NCI-H2171 (cell line): ENCODE data around the gene KRT85.
A peak's percentile ranks its signal among the peaks of the same experiment; 100 is the strongest.

Experiments used
- DNase-seq: peaks from one replicate; lab custom pipeline; 2025; lab: John Stamatoyannopoulos, UW

Gene KRT85

GRCh38 chr12:52367876-52368275 is 595 bp upstream of the KRT85 start:
- DNase-seq = no peak

- DNase-seq = no peak
Observed at GRCh38 chr12:52364901-52365489, 2.3 kb downstream of the KRT85 start.

DNA sequence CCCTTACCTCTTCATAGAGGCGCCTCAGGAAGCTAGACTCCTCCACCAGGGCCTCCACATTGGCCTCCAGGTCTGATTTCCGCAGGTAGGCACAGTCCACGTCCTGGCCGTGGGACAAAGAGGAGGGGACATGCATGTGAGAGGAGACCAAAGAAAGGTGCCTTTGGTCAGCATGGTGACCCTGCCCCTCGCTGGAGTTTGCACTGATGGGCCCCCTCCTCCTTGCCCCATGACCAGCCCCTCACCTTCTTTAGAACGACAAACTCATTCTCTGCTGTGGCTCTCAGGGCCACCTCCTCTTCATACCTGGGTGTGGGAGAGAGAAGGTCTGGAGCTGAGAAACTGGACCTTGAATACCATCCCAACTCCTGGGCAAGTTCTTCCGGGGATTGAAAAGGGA is 3.2 kb downstream of the KRT85 start:
- DNase-seq = no peak

- no peak for DNase-seq
Observed at GRCh38 chr12:52363111-52363679, 4.1 kb downstream of the KRT85 start.

GRCh38 chr12:52362118-52362726 is 5.1 kb downstream of the KRT85 start:
- DNase-seq = no peak

DNA sequence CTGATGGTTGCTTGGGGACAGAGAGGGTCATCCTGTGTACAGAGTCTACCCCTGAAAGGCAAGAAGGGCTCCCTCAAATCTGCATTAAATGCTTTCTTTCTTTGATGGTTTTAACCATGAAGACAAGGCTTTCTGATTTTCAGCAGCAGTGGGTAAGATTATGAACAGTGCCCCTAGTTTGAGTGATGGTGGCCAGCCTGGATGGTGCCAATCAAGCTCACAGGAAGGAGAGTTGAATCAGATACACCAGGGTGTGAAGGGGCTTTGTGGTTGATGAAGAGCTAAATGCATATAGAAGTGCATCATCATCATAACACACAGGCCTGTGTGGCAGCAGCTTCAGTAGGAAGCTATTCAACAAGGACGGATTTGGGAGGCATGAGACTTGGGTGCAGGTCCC is 5.7 kb downstream of the KRT85 start:
- no peak for DNase-seq

GRCh38 chr12:52360663-52361271 is 6.5 kb downstream of the KRT85 start:
- DNase-seq = no peak

DNA sequence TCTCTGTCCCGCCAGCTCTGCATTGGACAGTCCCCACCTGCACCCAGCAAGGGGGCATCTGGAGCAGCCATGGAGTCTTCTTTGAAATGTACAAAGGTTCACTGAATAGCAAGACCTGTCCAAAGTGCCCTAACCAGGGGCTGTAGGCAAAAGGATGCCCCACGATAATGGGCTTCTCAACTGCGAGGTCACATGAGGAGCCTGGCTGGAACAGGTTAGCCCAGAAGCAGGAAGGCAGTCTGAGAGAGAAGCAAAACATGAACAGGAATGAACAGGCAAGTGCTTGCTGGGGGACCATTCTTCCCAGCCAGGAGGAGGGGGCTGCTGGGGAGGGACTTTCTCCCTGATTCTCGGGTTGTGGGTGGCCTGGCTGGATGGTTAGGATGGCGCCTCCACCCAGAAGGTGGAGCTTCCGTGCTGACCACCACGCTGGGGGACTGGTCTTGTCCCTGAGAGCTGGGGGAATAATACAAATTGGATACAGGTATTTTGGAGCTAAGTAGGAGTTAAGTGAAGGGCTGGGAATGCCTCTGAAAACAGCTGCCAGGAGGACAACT is 7.1 kb downstream of the KRT85 start:
- DNase-seq = no peak

DNA sequence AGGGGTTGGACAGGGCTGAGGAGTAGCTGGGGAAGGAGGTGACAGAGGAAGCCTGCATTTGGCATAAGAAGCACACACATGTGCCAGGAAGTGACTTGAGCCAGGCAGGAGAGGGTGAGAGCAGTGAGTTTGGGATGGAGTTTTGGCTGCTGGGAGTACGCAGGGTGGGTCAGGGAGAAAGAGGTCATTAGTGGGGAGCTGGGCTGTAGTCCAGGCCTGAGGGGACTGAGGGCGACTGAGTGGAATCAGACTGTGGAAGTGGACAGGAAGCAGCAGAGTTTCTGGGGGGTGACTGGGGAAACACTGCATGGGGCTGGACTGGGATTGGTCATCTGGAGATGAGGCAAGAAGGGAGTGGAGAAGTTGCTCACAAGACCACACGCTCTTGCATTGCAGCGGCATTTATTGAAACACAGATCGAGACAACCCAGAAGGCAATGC is 7.6 kb downstream of the KRT85 start:
- no peak for DNase-seq

DNA sequence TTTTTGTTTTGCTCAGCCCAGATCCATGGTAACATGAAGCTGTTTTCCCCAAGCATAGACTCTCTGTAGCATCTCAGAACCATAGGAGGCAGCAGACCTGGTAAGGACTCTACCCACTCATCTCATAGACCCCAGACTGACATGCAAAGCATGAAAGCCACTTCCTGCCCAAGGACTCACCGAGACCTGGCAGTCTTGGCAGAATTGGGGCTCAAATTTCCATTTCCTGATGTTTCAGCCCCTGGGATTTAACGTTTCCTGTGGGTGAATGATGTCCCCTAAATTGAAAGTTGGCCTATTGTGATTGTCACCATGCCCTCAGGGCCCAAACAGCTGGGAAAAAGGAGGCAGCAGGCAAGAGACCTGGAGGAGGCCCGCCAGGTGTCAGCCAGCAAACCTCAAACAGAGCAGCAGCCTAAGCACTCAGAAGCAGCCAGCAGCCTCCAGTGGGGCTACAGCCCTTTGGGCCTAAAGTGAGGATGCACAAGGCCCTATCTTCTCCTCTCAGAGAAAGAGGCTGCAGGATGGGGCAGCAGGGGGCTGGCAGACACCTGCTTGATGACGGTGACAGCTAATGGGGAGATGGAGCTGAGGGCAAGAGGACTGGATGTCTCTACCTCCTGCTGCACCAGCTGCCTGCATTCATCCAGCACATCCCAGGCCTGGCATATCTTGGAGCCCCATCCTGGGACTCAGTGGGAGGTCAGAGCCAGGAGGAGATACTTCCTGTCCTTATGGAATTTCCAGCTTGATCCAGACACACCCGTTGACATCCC is 8.5 kb downstream of the KRT85 start:
- DNase-seq = no peak

GRCh38 chr12:52356762-52357580 is 10.3 kb downstream of the KRT85 start:
- no peak for DNase-seq

DNA sequence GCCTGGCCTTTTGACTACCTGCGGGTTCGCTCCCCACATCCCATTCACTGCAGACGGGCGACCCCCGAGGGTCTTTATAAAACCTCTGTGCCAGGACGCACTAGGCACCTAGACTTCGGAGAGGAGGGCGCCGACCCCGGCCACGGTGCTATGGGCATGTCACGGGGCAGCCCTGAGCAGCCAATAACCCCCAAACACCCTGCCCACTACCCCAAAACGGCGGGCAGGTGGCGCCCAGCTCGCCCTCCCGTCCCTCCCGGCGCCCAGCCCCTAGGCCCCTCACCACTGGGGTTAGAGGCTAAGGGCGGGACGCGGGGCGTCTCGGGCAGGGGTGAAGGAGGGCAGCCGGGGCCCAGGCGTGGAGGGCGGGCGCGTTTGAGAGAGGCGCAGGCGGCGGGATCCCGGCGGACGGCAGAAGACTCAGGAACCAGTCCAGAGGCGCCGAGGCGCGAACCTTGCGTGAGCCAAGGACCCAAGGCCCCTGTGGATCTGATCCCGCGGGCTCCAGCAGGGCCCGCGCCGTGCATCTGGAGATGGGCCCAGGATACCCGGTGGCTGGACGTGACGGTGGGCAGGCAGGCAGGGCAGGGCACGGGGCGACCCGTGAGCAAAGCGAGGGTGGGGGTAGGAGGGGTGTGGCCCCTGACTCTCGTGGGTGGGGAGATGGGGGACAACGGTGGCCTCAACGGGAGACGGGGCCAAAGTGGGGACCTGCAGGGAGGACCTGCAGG is 11.1 kb downstream of the KRT85 start:
- no peak for DNase-seq

- DNase-seq = no peak
Observed at GRCh38 chr12:52355176-52355575, 12.1 kb downstream of the KRT85 start.

GRCh38 chr12:52354200-52354599 is 13.1 kb downstream of the KRT85 start:
- peak; percentile 86 for DNase-seq

- no peak for DNase-seq
Observed at GRCh38 chr12:52353766-52354165, 13.5 kb downstream of the KRT85 start.

GRCh38 chr12:52352951-52353350 is 14.3 kb downstream of the KRT85 start:
- no peak for DNase-seq

- DNase-seq = no peak
Observed at GRCh38 chr12:52351196-52352059, 15.9 kb downstream of the KRT85 start.

- no peak for DNase-seq
Observed at GRCh38 chr12:52350786-52351185, 16.5 kb downstream of the KRT85 start.

GRCh38 chr12:52350021-52350620 is 17.2 kb downstream of the KRT85 start:
- DNase-seq = no peak
